Bronchial epithelial cell (primary cell): ENCODE results near the gene EFNA4. TPM values are rescaled to one million over a fixed set of nuclear protein-coding genes. Genes with fewer than 3 reads are reported as not detected.
A peak's percentile ranks its signal among the peaks of the same experiment; 100 is the strongest.

Source experiments
- DNase-seq: peaks from one replicate; pipeline ENCODE4 v3.0.0-alpha.2; 2010; ENCODE audit warnings: low read depth
- FAIRE-seq: peaks from 2 replicates; lab custom pipeline; 2011; peaks lifted over from hg19 to GRCh38; lab: Jason Lieb, UNC
- H3K27me3 ChIP-seq: 2 replicates; pipeline ENCODE4 v1.5.1; 2011; ENCODE audit warnings: low read length; ENCODE audit not compliant: control insufficient read depth, insufficient read depth
- H3K36me3 ChIP-seq: 2 replicates; pipeline ENCODE4 v1.5.1; 2011; ENCODE audit warnings: low read length; ENCODE audit not compliant: control insufficient read depth, insufficient read depth
- H3K4me3 ChIP-seq: 2 replicates; pipeline ENCODE4 v1.5.1; 2011; ENCODE audit warnings: mild to moderate bottlenecking, low read depth, low read length, control low read depth
- total RNA-seq: library from RNA; depleted of rRNA; stranded (reverse); fragments of >200 nt; gene quantifications from 2 replicates; pipeline ENCODE4 v1.2.1, GENCODE V29; 2014
- TF ChIP-seq, protein P1 (sequence below): IDR thresholded peaks from 2 replicates; pipeline ENCODE4 v1.5.1; 2011; ENCODE audit warnings: mild to moderate bottlenecking, moderate library complexity, low read length, control low read depth, inconsistent platforms; ENCODE audit not compliant: insufficient read depth, severe bottlenecking

The EFNA4 gene
- total RNA-seq, 1 donor from 2014 or later: 8.7 TPM

DNA sequence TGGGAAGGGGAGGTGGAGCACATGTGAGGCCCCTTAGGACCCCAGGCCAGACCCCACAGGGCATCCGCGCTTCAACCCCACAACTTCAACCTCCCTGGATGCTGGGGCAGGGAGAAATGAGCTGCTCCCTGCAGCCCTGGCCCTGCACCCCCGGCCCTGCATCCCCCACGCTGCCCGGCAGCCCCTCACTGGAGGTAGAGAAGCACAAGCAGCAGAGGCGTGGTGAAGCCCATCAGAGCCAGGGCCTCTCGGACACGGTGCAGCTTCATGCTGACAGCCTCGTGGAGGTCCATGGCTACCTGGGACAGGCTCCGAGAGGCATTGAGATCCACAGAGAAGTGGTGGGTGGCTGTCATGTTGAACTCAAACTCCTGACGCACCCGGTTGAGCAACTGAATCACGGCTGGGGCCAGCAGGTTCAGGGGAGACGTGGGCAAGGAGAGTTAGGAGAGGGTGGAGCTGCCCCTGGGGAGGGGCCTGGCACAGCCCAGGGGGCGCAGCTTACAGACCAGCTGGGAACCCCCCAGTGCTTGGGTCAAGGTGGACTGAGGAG, 33.2 kb upstream of the EFNA4 start:
- no peak for FAIRE-seq
- H3K27me3 ChIP-seq: no peaks in the 10 kb centered on the region
- TF ChIP-seq, protein P1, sequence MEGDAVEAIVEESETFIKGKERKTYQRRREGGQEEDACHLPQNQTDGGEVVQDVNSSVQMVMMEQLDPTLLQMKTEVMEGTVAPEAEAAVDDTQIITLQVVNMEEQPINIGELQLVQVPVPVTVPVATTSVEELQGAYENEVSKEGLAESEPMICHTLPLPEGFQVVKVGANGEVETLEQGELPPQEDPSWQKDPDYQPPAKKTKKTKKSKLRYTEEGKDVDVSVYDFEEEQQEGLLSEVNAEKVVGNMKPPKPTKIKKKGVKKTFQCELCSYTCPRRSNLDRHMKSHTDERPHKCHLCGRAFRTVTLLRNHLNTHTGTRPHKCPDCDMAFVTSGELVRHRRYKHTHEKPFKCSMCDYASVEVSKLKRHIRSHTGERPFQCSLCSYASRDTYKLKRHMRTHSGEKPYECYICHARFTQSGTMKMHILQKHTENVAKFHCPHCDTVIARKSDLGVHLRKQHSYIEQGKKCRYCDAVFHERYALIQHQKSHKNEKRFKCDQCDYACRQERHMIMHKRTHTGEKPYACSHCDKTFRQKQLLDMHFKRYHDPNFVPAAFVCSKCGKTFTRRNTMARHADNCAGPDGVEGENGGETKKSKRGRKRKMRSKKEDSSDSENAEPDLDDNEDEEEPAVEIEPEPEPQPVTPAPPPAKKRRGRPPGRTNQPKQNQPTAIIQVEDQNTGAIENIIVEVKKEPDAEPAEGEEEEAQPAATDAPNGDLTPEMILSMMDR: no peak

DNA sequence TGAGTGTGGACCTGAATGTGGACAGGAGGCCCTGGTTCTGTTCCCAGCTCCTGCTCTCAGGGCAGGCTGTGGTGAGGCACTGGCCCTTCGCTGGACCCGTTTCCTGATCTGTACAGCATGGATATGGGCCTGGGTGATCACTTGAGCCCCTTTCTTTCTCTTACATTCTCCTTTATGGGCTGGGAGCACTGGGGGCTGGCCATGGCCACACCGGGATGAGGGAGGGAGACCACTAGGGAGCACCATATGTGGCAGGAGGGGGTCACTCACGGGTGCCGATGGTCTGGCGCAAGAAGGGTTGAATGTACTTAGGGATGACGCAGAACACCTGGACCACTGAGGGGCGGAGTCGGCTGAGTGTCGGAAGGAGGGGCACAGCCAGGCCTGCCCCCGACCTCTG, 32.6 kb upstream of the EFNA4 start:
- DNase-seq: no peak
- no peak for FAIRE-seq
- H3K4me3 ChIP-seq: no peak overlapping the region
- no peaks in the 10 kb centered on the region for H3K27me3 ChIP-seq
- no peaks in the 10 kb centered on the region for H3K36me3 ChIP-seq
- TF ChIP-seq, protein P1: no peak

More for the DNA sequence above, 33.2 kb upstream of the EFNA4 start:
- Histone ChIP-seq H3K4me3 (no peak overlapping the region), H3K36me3 (no peaks in the 10 kb centered on the region)
- DNase-seq: no peak

DNA sequence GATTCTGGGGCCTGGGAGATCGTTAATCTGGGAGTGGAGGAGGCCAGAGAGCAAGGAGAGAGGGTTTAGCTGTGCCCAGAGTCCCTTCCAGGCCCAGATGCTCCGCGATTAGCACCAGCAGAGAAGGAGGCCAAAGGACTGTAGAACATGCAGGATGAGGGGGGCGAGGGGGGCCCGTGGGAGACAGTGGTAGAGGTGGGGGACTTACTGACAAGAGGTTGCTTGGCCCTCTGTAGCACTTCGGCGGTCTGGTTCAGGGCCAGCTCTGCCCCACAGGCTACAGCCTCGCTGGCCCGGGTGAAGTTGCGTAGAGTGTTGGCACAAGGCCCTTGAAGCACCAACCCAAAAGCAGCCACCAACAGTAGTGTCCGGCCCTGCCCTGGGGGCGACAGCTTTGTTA, 30.7 kb upstream of the EFNA4 start:
- no peak for FAIRE-seq
- TF ChIP-seq, protein P1: no peak
- no peak overlapping the region for H3K4me3 ChIP-seq

DNA sequence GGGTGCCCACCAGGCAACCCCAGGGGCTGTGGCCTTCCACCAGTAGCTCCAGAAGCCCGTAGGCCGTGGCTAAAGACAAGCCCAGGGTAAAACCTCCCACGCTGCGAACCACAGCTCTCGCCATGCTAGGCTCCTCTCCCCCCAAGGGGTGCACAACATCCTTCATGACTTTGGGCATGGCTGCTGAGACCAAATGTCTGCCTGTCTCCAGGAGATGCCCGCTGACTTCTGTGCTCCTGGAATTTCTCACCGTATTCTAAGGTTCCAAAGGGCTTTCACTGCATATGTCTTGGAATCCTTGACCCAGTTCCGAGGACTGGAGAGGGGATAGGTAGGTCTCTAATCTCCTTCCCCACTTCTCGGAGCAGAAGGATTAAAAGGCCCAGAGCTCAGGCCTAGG, 30.0 kb upstream of the EFNA4 start, which contains the start of the genes DCST1 and DCST2:
Gene DCST1, plus strand, starts transcription at position 301 of the 400 bp plus-strand sequence. CDS start 213 bp downstream, outside the sequence.
Gene DCST2, minus strand, starts transcription at position 258 of the 400 bp plus-strand sequence. Its CDS starts 80 bp downstream, at position 178.
- Histone ChIP-seq H3K4me3 (no peak within 1 kb of the TSS), H3K36me3 (no peaks in the 10 kb centered on the region), H3K27me3 (no peaks in the 10 kb centered on the region)
- TF ChIP-seq, protein P1: no peak
- FAIRE-seq (no peak), DNase-seq (no peak)

More for the DNA sequence above, 30.7 kb upstream of the EFNA4 start:
- no peak for DNase-seq
- H3K36me3 ChIP-seq: no peaks in the 10 kb centered on the region
- H3K27me3 ChIP-seq: no peaks in the 10 kb centered on the region

DNA sequence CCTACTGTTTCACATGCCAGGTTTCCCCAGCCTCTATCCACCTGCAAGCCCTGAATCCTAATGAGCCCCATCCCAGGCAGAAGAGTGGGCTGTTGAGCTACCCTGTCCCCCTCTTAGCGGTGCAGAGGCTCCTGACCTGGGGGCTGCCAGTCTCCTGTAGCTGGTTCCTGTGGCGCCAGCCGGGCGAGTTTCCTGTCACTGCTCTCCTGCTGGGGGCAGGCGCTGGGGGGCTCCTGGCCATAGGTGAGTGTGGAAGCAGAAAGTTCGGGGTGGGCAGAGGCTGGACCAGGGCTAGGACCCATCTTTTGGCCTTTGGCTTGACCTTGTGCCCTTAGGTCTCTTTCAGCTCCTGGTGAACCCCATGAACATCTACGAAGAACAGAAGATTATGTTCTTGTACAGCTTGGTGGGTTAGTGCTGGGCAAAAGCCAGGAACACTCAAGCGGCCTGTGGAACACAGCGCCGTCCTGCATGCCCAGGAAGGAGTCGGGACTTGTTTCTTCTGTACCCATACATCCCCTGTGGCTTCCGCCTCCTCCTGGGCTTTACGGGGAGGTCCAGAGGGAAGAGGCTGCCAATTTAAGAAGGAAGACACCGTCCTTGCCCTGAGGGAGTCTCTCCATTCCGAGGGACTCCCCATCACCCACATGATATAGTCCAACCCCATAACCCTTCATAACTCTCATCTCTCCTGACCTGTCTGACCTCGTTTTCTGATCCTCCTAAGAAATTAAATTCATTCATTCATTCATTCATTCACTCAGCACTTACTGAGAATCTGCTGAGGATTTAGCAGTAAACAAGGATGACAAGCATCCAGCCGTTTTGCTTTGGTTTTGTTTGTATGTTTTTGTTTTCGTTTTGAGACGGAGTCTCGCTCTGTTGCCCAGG, 29.0 kb upstream of the EFNA4 start:
- H3K4me3 ChIP-seq: no peak overlapping the region
- TF ChIP-seq, protein P1: peak; percentile 7
- no peaks in the 10 kb centered on the region for H3K36me3 ChIP-seq
- no peak for FAIRE-seq
- H3K27me3 ChIP-seq: no peaks in the 10 kb centered on the region
- DNase-seq: peak; percentile 68
